ENCODE data around the gene TMED3. TPM values are rescaled to one million over a fixed set of nuclear protein-coding genes. Genes with fewer than 3 reads are reported as not detected.

Gene TMED3
- total and polyA plus RNA-seq, 9 of the 15 experiments (the other 6 are each of a cell fraction or from before 2014, with no cell fraction given) = 6.1 to 89.6 (median 51.4) TPM

DNA sequence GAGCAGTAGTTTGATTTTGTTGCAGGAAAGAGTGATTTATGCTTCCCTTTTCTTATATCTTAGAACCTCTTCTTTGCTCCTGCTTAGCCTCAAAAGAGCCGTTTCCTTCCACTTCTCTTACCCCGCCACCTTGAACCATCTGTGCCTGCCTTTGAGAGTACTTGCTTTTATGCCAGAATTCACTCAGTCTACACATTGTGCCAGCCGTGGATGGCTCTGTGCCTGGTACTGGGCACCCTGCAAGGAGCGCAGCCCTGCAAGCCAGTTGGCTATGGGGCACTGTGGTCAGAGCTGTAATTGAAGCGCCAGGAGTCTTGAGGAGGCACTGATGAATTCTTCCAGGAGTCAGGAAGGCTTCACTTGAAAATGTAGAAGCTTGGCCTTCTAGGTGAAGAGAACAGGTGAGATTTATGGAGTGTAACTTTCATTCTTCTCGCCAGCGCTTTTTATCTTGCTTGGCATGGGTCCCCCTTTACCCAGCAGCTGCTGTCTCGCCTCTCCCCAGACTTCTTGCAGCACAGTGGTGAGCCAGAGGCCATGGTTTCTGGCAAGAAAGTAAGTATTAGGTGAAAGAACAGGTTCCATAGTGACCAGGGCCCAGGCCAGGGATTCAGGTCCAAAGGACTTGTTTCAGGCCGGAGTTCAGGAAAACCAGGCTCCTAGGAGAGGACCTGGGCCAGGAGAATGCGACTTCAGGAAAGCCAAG is 4.9 kb downstream of the TMED3 start:
- Histone ChIP-seq H3K9me3 (replicated peaks; ENCODE audit: control insufficient read depth, insufficient read depth, low read depth, low read length) (no peaks in the 10 kb centered on the region), H3K9me1 (ENCODE audit: control insufficient read depth, insufficient read depth, low read length) (peaks cover 5% of the 10 kb centered on the region), H3K9ac (ENCODE audit: insufficient read depth in 1 of 2, low read depth in 2 of 2, low read length in 2 of 2) (no peak overlapping the region), H3K4me2 (ENCODE audit: insufficient read depth, low read length) (no peak overlapping the region), H3K79me2 (ENCODE audit: control insufficient read depth, insufficient read depth, low read length) (peaks cover 29% of the 10 kb centered on the region), H4K20me1 (replicated peaks; ENCODE audit: control insufficient read depth, insufficient read depth, low read length) (no peaks in the 10 kb centered on the region), H3K27ac (ENCODE audit: extremely low read depth, low read depth, low read length) (no peak overlapping the region), H2AFZ (ENCODE audit: low read depth, low read length) (no peak overlapping the region), H3K36me3 (ENCODE audit: control insufficient read depth, insufficient read depth, low read length) (peaks cover 74% of the 10 kb centered on the region), H3K4me1 (replicated peaks in 1 of 2; ENCODE audit: control insufficient read depth in 2 of 2, insufficient read depth in 2 of 2, low read length in 2 of 2) (peaks cover 7 to 9% of the 10 kb centered on the region in 2 experiments; a peak in 4 of 5 replicates), H3K4me3 (no peak overlapping the region), H3K27me3 (ENCODE audit: control insufficient read depth in 2 of 2, insufficient read depth in 2 of 2, low read length in 2 of 2) (no peaks in the 10 kb centered on the region)
- 87% methylated on average over 10 of the region's 10 CpGs for WGBS (ENCODE audit: insufficient coverage, low coverage, missing lambda C conversion rate)
- DNase-seq (ENCODE audit: extremely low read depth in 1 of 4, low spot score in 3 of 4) (no peak), FAIRE-seq (no peak), ATAC-seq (no peak)
- intact Hi-C loops (cut with micrococcal nuclease) = no loop called here
- BruUV-seq (replicated peaks) = no TSS peak
- in situ Hi-C loops (cut with MboI) = no loop called here
- ChIA-PET CTCF (ENCODE audit: low intra/inter-chr PET ratio) (no interaction called here), POLR2A (interaction anchor here (0.6 kb wide), 1 partner anchor 513 kb away, joined by 3 read pairs; no protein-coding TSS in a partner anchor)
- no peak for TF ChIP-seq SAFB (IDR thresholded peaks at IDR 0.05; ENCODE audit: borderline replicate concordance, low read depth, low read length)
- TF ChIP-seq PBX2 (CRISPR knock-in tag; IDR thresholded peaks at IDR 0.05; ENCODE audit: low read depth) = no peak
- no peak for TF ChIP-seq PBX2 (tag; conservative IDR thresholded peaks at IDR 0.05; ENCODE audit: low read depth)
- no peak for TF ChIP-seq ZFPM2 (CRISPR knock-in tag; IDR thresholded peaks at IDR 0.05)
- TF ChIP-seq HOMEZ (CRISPR knock-in tag; IDR thresholded peaks at IDR 0.05) = no peak
- TF ChIP-seq HNRNPLL (IDR thresholded peaks at IDR 0.05; ENCODE audit: low read depth, low read length, poor library complexity, severe bottlenecking) = no peak
- TF ChIP-seq, protein P1, sequence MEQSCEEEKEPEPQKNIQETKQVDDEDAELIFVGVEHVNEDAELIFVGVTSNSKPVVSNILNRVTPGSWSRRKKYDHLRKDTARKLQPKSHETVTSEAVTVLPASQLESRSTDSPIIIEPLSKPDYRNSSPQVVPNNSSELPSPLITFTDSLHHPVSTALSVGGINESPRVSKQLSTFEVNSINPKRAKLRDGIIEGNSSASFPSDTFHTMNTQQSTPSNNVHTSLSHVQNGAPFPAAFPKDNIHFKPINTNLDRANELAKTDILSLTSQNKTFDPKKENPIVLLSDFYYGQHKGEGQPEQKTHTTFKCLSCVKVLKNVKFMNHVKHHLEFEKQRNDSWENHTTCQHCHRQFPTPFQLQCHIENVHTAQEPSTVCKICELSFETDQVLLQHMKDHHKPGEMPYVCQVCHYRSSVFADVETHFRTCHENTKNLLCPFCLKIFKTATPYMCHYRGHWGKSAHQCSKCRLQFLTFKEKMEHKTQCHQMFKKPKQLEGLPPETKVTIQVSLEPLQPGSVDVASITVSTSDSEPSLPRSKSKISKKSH (CRISPR knock-in tag; IDR thresholded peaks at IDR 0.05) = no peak
- TF ChIP-seq PRMT5 (CRISPR knock-in tag; IDR thresholded peaks at IDR 0.05) = no peak
- TF ChIP-seq ZNF609 (CRISPR knock-in tag; IDR thresholded peaks at IDR 0.05; ENCODE audit: borderline replicate concordance) = no peak
- TF ChIP-seq TAF9B (IDR thresholded peaks at IDR 0.05; ENCODE audit: partially characterized antibody) = no peak
- no peak for TF ChIP-seq BCL6 (CRISPR knock-in tag; IDR thresholded peaks at IDR 0.05)
